CD8-positive, alpha-beta memory T cell (primary cell): ENCODE measurements around the gene PNCK. TPM values are rescaled to one million over a fixed set of nuclear protein-coding genes. Genes with fewer than 3 reads are reported as not detected.

Experiments used
- CTCF ChIA-PET: fragments of 350-600 bp; sonication (Branson Sonifier 250); formaldehyde crosslinking; loops from one replicate; lab custom pipeline; 2021; ENCODE audit warnings: antibody characterized with exemption; lab: Charles Lee
- POLR2A ChIA-PET: fragments of 350-600 bp; sonication (Branson Sonifier 250); formaldehyde crosslinking; loops from one replicate; lab custom pipeline; 2021; ENCODE audit warnings: antibody characterized with exemption; lab: Charles Lee
- DNase-seq, 5 donors: peaks; one replicate each; pipeline versions ENCODE4 v3.0.0 to v3.0.0-alpha.2; 2020 to 2022; ENCODE audit warnings: mixed read lengths in 1 of 5
- H3K27ac ChIP-seq: one replicate; pipeline ENCODE4 v1.7.0; 2013; ENCODE audit warnings: low read depth, mild to moderate bottlenecking, low read length, moderate library complexity
- H3K27me3 ChIP-seq: 2 replicates; pipeline ENCODE4 v1.7.0; 2013; ENCODE audit warnings: low read length, mild to moderate bottlenecking; ENCODE audit not compliant: insufficient read depth, poor library complexity, severe bottlenecking
- H3K36me3 ChIP-seq: 2 replicates; pipeline ENCODE4 v1.7.0; 2013; ENCODE audit warnings: mild to moderate bottlenecking, low read length, moderate library complexity; ENCODE audit not compliant: insufficient read depth
- H3K4me1 ChIP-seq: 2 replicates; pipeline ENCODE4 v1.7.0; 2013; ENCODE audit warnings: mild to moderate bottlenecking, low read length, moderate library complexity; ENCODE audit not compliant: insufficient read depth
- H3K4me3 ChIP-seq: 2 replicates; pipeline ENCODE4 v1.7.0; 2013; ENCODE audit warnings: mild to moderate bottlenecking, low read length
- H3K9me3 ChIP-seq: 2 replicates; pipeline ENCODE4 v1.7.0; 2013; ENCODE audit warnings: mild to moderate bottlenecking, low read length
- H3K27ac Mint-ChIP-seq, 8 donors: one replicate each; pipeline ENCODE4 v1.8.0; 2020 to 2021; ENCODE audit warnings: mixed read lengths in 8 of 8, mild to moderate bottlenecking in 6 of 8, inconsistent platforms in 3 of 8, moderate library complexity in 3 of 8
- H3K27me3 Mint-ChIP-seq, 2 donors: one replicate each; pipeline ENCODE4 v1.8.0; 2020 to 2021; ENCODE audit warnings: mixed read lengths in 2 of 2, mild to moderate bottlenecking in 1 of 2, moderate library complexity in 1 of 2
- H3K36me3 Mint-ChIP-seq, 3 donors: one replicate each; pipeline ENCODE4 v1.8.0; 2020 to 2021; ENCODE audit warnings: mixed read lengths in 3 of 3, inconsistent platforms in 1 of 3, mild to moderate bottlenecking in 1 of 3
- H3K4me1 Mint-ChIP-seq, 3 donors: one replicate each; pipeline ENCODE4 v1.8.0; 2020 to 2021; ENCODE audit warnings: mixed read lengths in 3 of 3, inconsistent platforms in 1 of 3, mild to moderate bottlenecking in 1 of 3
- H3K4me3 Mint-ChIP-seq, 7 donors: one replicate each; pipeline ENCODE4 v1.8.0; 2020 to 2021; ENCODE audit warnings: mixed read lengths in 7 of 7, mild to moderate bottlenecking in 6 of 7, moderate library complexity in 4 of 7, inconsistent platforms in 2 of 7
- H3K9me3 Mint-ChIP-seq, 5 donors: one replicate each; pipeline ENCODE4 v1.8.0; 2020 to 2022; ENCODE audit warnings: mixed read lengths in 5 of 5, mild to moderate bottlenecking in 3 of 5, moderate library complexity in 2 of 5, inconsistent platforms in 1 of 5
- polyA plus RNA-seq: library from polyadenylated mRNA; unstranded; fragments of 300-500 nt; fragmentation: Illumina TruSeq; gene quantifications from one replicate; pipeline ENCODE4 v1.2.3, GENCODE V29; 2021
- total RNA-seq, 2 experiments: library from RNA; stranded (reverse); gene quantifications; one replicate each; pipeline ENCODE4 v1.2.3, GENCODE V29; 2021

Gene PNCK
- total and polyA plus RNA-seq, 3 experiments from 2014 or later, result not detected

- DNase-seq, result no peak
- H3K4me1 ChIP-seq, result no peaks in the 10 kb centered on the region
- H3K4me3 ChIP-seq, result no peak overlapping the region
- no peak overlapping the region for H3K27ac Mint-ChIP-seq
- ChIA-PET POLR2A (no interaction called here), CTCF (interaction anchor here (1.5 kb wide), 1 partner anchor 28 kb away, joined by 5 read pairs; no protein-coding TSS in a partner anchor)
- H3K9me3 Mint-ChIP-seq, result no peaks in the 10 kb centered on the region
- H3K36me3 Mint-ChIP-seq, result no peaks in the 10 kb centered on the region
- H3K9me3 ChIP-seq, result no peaks in the 10 kb centered on the region
- no peaks in the 10 kb centered on the region for H3K36me3 ChIP-seq
- peaks cover 5 to 9% of the 10 kb centered on the region in 2 donors for H3K27me3 Mint-ChIP-seq
- H3K4me3 Mint-ChIP-seq, result no peak overlapping the region
- H3K27me3 ChIP-seq, result no peaks in the 10 kb centered on the region
- peaks cover 4 to 5% (median 4%) of the 10 kb centered on the region in 3 donors for H3K4me1 Mint-ChIP-seq
- no peak overlapping the region for H3K27ac ChIP-seq
Measured at GRCh38 chrX:153637121-153638040, 36.2 kb downstream of the PNCK start.

- POLR2A ChIA-PET, result no interaction called here
- Mint-ChIP-seq H3K9me3 (no peaks in the 10 kb centered on the region), H3K27ac (no peak overlapping the region), H3K4me1 (peaks cover 4 to 5% (median 4%) of the 10 kb centered on the region in 3 donors), H3K36me3 (no peaks in the 10 kb centered on the region), H3K27me3 (peaks cover 5 to 9% of the 10 kb centered on the region in 2 donors), H3K4me3 (no peak overlapping the region)
- CTCF ChIA-PET, result interaction anchor here (1.0 to 1.5 kb wide), 3 partner anchors 11 to 27 kb away, joined by 4 to 5 read pairs (median 5); partner anchors contain the start of gene DUSP9
- H3K9me3 ChIP-seq, result no peaks in the 10 kb centered on the region
- no peaks in the 10 kb centered on the region for H3K36me3 ChIP-seq
- no peaks in the 10 kb centered on the region for H3K27me3 ChIP-seq
- H3K4me3 ChIP-seq, result no peak overlapping the region
- H3K4me1 ChIP-seq, result no peaks in the 10 kb centered on the region
- no peak overlapping the region for H3K27ac ChIP-seq
- no peak for DNase-seq
Measured at GRCh38 chrX:153636716-153637115, 36.9 kb downstream of the PNCK start.

- no peaks in the 10 kb centered on the region for H3K9me3 ChIP-seq
- DNase-seq, result no peak
- H3K4me3 Mint-ChIP-seq, result no peak overlapping the region
- H3K4me3 ChIP-seq, result no peak overlapping the region
- H3K27ac Mint-ChIP-seq, result no peak overlapping the region
- H3K4me1 Mint-ChIP-seq, result peaks cover 0 to 2% (median 0%) of the 10 kb centered on the region in 3 donors
- POLR2A ChIA-PET, result no interaction called here
- peaks cover 0 to 4% (median 0%) of the 10 kb centered on the region in 5 donors for H3K9me3 Mint-ChIP-seq
- no peaks in the 10 kb centered on the region for H3K4me1 ChIP-seq
- no peak overlapping the region for H3K27ac ChIP-seq
- CTCF ChIA-PET, result interaction anchor here (1.0 to 1.5 kb wide), 4 partner anchors 11 to 53 kb away, joined by 4 to 5 read pairs (median 4); partner anchors contain the start of gene DUSP9
- peaks cover 1 to 7% of the 10 kb centered on the region in 2 donors for H3K27me3 Mint-ChIP-seq
- H3K36me3 Mint-ChIP-seq, result peaks cover 0 to 3% (median 0%) of the 10 kb centered on the region in 3 donors
- H3K27me3 ChIP-seq, result no peaks in the 10 kb centered on the region
- no peaks in the 10 kb centered on the region for H3K36me3 ChIP-seq
Measured at GRCh38 chrX:153635788-153636668, 37.6 kb downstream of the PNCK start.

GRCh38 chrX:153635388-153635787 is 38.2 kb downstream of the PNCK start:
- Mint-ChIP-seq H3K27ac (no peak overlapping the region), H3K9me3 (peaks cover 0 to 6% (median 3%) of the 10 kb centered on the region in 5 donors), H3K4me3 (no peak overlapping the region), H3K36me3 (peaks cover 0 to 5% (median 0%) of the 10 kb centered on the region in 3 donors), H3K27me3 (peaks cover 3 to 5% of the 10 kb centered on the region in 2 donors), H3K4me1 (no peaks in the 10 kb centered on the region)
- DNase-seq, result no peak
- Histone ChIP-seq H3K27me3 (no peaks in the 10 kb centered on the region), H3K36me3 (no peaks in the 10 kb centered on the region), H3K9me3 (no peaks in the 10 kb centered on the region), H3K4me3 (no peak overlapping the region), H3K4me1 (no peaks in the 10 kb centered on the region), H3K27ac (no peak overlapping the region)
- POLR2A ChIA-PET, result no interaction called here
- CTCF ChIA-PET, result interaction anchor here (1.1 to 1.5 kb wide), 3 partner anchors 12 to 53 kb away, joined by 4 to 5 read pairs (median 5); partner anchors contain the start of gene DUSP9

- ChIA-PET POLR2A (no interaction called here), CTCF (no interaction called here)
- Mint-ChIP-seq H3K4me1 (no peaks in the 10 kb centered on the region), H3K4me3 (no peak overlapping the region), H3K27me3 (peaks cover 5 to 7% of the 10 kb centered on the region in 2 donors), H3K36me3 (peaks cover 0 to 5% (median 0%) of the 10 kb centered on the region in 3 donors), H3K27ac (no peak overlapping the region), H3K9me3 (peaks cover 0 to 6% (median 3%) of the 10 kb centered on the region in 5 donors)
- Histone ChIP-seq H3K27me3 (no peaks in the 10 kb centered on the region), H3K4me1 (no peaks in the 10 kb centered on the region), H3K4me3 (no peak overlapping the region), H3K9me3 (no peaks in the 10 kb centered on the region), H3K27ac (no peak overlapping the region), H3K36me3 (no peaks in the 10 kb centered on the region)
- no peak for DNase-seq
Measured at GRCh38 chrX:153634832-153635231, 38.8 kb downstream of the PNCK start.

- Mint-ChIP-seq H3K4me1 (no peaks in the 10 kb centered on the region), H3K27ac (no peak overlapping the region), H3K27me3 (peaks cover 5 to 9% of the 10 kb centered on the region in 2 donors), H3K9me3 (peaks cover 0 to 6% (median 3%) of the 10 kb centered on the region in 5 donors), H3K36me3 (peaks cover 0 to 5% (median 0%) of the 10 kb centered on the region in 3 donors), H3K4me3 (no peak overlapping the region)
- Histone ChIP-seq H3K4me3 (no peak overlapping the region), H3K4me1 (no peaks in the 10 kb centered on the region), H3K9me3 (no peaks in the 10 kb centered on the region), H3K27ac (no peak overlapping the region), H3K27me3 (no peaks in the 10 kb centered on the region), H3K36me3 (no peaks in the 10 kb centered on the region)
- POLR2A ChIA-PET, result no interaction called here
- CTCF ChIA-PET, result no interaction called here
- DNase-seq, result no peak
Measured at GRCh38 chrX:153634236-153634635, 39.4 kb downstream of the PNCK start.

GRCh38 chrX:153633607-153634180 is 39.9 kb downstream of the PNCK start:
- Mint-ChIP-seq H3K4me1 (no peaks in the 10 kb centered on the region), H3K27me3 (peaks cover 5 to 9% of the 10 kb centered on the region in 2 donors), H3K27ac (no peak overlapping the region), H3K9me3 (peaks cover 0 to 6% (median 3%) of the 10 kb centered on the region in 5 donors), H3K4me3 (no peak overlapping the region), H3K36me3 (peaks cover 0 to 5% (median 0%) of the 10 kb centered on the region in 3 donors)
- Histone ChIP-seq H3K27me3 (no peaks in the 10 kb centered on the region), H3K9me3 (no peaks in the 10 kb centered on the region), H3K27ac (no peak overlapping the region), H3K4me3 (no peak overlapping the region), H3K4me1 (no peaks in the 10 kb centered on the region), H3K36me3 (no peaks in the 10 kb centered on the region)
- CTCF ChIA-PET, result no interaction called here
- DNase-seq, result no peak
- POLR2A ChIA-PET, result no interaction called here
